HK-2 (cell line): ENCODE data around the gene PIEZO1.

ENCODE experiments used
- DNase-seq: peaks from one replicate; pipeline ENCODE4 v3.0.0-alpha.2; 2018; ENCODE audit not compliant: unreplicated experiment

Gene PIEZO1

DNA sequence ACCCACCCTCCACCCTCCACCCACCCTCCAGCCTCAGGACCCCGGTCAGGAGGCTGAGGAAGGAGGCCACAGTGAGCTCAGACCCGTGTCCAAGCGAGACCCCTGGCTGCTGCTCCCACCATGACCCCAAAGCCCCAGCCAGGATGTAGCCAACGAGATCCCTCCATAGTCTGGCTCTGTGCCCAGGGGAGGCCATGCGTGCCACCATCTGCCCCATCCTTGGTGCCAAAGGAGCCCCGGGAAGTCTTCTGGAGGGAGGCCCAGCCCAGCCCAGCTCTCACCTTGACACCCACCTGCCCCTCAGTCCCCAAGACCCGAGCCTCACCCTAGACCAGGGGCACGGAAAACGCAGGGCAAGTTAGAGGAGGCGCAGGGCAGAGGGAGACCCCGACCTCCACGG, 34.2 kb downstream of the PIEZO1 start:
- DNase-seq, result no peak

DNA sequence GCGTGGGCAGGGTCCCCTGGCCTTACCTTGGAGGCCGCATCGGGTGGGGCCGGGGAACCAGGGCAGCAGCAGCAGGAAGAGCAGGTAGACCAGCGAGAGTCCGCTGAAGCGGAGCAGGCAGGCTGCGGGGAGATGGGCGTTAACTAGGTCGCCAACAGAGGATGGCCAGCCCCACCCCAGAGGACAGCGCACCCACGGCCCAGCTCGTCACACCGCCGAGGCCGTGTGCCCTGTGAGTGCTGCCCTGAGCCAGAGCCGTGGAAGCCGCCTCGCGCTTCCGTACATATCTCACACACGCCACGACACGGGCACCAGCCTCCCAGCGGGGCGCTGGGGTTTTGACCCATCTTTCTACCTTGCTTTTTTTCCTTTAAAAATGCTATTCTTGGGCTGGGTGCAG, 35.7 kb downstream of the PIEZO1 start:
- DNase-seq, result no peak

DNA sequence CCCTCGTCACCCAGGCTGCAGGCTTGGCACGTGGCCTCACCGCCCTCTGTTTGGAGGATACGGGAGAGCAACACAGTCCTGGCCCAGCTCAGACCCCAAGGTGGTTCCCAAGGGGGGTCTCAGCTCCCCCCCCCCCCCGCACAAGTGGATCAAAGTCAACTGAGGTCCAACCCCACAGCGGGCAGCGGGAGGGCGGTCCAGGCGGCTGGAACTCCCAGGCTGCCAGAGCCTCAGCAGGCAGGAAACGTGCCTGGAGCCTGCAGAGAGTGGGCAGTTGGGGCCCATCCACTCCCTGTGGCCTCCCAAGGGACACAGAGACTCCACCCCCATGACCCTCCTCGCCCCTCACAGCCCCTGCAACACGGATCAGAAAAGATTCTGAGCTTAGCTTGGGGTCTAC, 36.7 kb downstream of the PIEZO1 start:
- no peak for DNase-seq

DNA sequence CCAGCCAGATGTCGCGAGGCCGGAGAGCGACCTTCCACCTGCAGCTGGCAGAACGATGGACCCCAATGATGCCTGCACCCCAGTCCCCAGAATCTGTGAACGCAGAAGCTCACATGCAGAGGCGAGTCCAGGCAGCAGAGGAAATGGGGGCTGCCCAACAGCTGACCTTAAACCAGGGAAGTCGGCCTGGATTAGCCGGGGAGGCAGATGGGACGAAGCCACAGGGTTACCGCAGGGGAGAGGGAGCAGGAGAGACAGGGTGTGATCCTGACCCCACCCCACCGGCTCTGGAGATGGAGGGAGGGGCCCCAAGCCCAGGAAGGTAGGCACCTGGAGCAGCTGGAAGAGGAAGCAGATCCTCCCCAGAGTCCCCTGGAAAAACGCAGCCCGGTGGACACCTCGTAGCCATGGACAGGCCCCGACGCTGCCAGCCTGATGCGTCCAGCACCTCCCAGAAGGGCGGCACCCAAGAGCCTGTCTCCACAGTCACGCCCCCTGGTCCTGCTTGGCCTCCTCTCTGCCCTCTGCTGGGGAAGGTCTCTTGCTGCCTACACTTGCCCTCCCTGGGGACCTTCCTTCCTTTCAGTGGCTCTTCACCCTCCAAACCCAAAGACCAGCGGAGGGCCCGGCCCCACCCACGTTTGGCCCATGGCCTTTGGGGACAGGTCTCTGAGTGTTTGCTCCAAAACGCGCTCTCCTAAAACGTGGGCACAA, 37.3 kb downstream of the PIEZO1 start:
- peak; percentile 60 for DNase-seq

DNA sequence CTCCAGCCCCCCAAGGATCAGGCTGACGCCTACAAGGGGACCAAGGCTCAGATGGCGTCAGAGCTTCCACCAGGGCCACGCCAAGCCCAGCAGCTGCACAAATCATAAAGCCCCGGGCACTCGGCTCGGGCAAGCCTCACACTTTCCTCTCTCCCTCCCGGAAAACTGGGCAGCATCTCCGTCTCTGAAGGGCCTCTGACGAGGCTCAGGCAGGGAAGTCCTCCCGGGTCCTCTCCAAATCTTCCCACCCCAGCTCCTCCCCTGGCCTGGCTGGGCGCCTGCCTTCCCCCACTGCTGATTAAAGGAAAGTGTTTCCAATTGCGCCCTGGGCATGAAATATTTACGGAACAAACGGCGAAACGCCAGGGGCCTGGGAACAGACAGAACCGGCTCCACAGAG, 38.5 kb downstream of the PIEZO1 start:
- no peak for DNase-seq

DNA sequence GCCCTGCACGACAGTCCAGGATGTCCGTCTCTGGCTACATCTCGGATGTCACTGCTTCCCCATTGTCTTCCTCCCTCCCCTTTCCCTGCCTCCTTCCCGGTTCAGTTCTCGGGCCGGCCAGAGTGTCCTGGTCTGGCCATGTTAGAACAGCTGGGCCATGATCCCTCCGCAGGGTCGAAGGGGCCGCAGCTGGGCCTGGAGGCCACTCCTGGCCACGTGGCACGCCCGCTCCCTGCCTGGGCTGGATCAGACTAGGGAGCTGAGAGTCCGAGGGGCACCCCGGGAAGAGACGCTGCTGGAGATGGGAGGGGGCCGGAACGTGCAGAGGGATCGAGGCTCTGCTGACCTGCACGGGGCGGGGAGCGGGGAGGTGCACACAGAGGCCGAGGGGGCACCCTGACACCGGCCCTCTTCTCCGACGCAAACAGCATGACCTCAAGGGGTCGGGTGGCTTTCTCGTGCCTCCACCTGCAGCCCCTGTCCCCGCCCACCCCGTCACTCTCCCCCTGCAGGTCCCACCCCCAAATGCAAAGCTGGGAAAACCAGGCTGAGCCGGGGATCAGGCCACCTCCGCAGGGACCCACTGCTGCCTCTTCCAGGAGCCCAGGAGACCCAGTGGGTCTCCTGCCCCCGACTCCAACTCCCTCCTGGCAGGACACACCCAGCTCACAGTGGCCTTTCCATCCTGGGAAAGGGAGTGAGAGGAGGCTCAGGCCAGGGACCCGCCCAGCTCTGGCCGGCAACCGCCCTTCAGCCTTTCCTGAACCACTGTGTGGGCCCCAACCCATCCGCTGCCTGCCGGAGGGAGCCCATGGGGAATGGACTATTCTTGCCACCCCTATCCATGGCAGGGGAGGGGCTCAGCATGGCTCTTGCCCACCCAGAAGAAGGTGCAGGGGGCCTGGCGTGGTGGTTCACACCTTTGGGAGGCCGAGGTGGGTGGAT, 40.2 kb downstream of the PIEZO1 start:
- DNase-seq, result no peak

DNA sequence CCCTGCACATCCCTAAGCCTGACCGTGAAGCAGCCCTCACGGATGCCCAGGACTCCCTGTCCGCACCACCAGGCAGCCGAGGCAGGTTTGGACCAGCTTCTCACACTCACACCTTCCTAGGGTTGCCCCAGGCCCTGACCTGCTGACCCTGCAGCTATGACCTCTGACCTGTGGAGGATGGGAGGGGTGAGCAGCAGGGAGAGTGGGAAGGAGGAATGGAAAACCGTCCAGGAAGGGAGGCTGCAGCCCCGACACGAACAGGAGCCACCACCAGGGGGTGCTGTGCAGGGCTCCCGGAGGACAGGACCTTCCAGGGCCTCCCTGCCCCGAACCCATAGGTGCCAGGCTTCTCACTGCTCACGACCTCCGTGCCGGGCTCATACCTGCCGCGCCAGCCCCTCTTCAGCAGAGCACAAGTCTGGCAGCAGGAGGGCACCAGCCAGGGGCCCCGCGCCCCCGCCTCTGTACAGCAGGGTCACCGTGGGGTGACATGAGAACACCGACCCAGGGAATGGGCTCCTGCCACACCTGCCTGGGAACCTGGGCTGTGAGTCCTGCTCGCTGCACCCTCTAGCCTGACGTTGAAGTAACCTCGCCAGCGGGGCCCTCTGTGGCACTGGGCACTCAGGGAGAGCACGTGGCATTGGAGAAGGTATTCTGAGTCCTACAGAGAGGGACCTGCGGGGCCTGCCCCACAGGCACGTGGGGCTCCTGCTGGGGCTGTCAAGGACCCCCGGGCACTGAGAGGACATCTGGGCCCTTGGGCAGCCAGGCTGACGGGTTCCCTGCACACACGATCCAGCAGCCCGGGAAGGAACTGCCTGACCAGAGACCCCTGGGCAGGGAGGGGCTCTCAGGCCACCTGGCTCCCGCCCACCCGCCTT, 41.1 kb downstream of the PIEZO1 start:
- peak; percentile 74 for DNase-seq

DNA sequence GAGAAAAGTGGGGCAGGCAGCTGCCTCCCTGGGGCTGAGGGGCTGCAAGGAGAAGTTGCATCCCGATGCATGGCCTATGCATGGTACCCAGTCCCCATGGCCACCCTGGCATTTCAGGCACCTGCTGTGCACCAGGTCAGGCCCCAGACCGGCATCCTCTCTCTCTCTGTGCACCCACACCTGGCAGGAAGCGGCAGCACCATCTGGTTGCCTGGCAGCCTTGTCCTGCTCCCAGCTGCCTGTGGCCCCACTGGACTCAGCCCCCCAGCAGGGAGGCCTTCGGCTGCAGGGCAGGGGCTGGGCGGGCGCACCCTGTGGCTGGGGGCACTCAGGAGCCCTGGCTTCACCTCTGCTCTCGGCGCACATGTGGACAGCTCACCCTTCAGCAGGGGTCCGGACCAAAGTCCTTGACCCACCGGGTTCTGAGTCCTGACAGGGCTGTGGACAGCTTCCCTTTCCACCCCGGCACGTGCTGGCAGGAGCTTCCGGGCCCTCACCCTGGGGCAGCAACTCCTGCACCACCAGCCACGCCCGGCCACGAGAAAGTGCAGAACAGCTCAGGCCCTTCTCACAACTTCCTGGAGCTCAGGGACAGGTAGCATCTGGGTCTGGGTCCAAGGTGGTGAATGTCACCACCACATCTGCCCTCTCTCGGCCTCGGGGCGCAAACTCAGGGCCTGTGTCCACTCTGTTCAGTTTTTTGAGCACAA, 42.0 kb downstream of the PIEZO1 start:
- no peak for DNase-seq

DNA sequence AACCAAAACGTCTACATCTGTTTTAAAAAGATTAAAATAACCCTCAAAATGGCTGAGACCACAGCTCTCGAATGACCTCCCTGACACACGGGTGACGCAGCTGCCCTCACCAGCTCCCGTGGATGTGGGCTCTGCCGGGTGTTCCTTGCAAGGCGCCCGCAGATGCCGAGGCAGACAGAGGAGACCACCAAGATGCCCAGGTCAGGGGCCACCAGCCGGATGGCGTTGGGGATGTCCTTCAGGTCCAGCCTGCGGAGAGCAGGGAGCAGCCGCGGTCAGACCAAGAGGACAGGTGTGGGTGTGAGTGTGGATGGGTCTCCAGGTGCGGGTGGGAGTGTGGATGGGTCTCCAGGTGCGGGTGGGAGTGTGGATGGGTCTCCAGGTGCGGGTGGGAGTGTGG, 43.7 kb downstream of the PIEZO1 start:
- DNase-seq, result no peak

DNA sequence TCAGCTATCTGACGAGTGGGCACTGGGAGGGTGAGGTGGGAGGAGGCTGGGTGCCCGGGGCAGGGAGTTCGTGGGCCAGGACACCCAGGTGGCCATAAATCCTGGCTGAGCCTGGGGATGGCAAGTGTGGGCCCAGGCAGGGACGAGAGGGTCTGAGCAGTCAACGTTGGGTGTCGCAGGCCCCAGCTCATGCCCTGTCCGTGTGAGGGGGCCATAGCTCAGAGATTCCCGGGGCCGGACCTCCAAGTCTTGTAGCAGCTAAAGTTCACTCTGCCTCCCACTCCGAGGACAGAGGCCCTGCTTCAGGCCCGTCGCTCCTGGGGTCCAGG, 44.3 kb downstream of the PIEZO1 start:
- no peak for DNase-seq

DNA sequence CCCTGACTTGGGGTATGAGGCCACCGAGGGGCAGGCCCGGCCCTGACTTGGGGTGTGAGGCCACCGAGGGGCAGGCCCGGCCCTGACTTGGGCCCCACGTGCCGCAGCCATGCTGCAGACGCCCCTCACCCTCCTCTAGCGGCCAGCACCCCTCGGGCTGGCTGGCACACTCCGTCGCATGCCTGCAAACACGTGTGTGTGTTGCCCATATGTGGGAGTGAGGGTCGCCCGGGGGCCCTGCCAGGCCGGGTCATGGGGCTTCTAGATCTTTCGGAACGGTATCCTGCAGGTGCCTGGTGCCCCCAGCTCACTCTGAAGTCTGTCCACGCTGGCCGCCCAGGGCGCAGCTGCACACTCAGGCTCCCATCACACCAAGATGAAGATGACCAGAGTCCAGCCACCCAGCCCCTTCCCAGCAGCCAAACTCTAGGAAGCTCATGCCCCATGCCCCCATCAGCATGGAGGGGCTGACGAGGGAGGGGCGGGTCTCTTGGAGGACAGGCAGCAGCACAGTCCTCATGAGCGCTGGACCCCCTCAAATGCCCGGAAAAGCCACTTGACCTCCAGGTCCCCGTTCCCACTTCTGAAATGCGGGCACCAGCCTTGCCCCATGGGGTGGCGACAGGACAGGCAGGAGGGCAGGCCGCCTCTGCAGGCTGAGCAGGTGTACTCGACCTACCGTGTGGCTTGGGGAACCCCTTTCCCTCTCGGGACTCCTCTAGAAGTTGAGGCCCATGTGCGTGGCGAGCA, 44.9 kb downstream of the PIEZO1 start:
- no peak for DNase-seq

DNA sequence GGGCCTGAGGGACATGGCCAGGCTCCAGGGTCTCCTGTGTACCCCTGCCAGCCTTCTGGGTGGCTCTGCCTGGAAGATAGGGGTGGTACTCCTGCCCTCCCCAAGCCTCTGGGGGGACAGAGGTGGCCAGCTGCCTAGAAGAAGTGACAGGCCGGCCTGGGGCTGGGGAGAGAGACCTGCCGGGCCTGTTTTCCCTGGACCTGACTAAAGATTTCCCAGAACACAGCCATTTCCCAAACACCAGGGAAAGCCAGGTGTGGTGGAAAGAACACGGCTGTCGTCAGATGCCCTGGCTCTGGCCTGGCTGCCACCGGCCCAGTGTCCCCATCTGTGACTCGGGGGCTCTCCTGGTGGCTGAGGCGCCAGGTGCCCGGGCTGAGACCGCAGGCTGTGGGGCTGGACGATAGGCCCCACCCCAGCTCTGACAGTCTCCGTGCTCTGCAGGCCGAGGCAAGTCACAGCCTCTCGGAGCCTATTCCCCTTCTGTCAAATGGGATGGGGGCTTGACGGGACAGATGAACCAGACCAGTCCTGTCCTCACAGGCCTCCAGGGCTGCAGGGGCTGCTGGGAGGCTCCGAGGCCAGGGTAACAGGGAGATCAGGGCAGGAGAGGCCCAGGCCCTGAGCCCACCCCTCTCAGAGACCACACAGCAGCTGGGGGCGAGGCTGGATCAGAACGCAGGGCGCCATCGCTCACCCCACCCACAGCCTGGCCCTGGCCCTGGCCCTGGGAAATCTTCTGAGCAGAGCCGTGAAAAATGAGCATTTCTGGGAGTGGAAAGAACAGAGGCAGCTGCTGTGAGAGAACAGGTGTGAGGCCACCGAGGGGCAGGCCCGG, 45.7 kb downstream of the PIEZO1 start:
- DNase-seq, result no peak

DNA sequence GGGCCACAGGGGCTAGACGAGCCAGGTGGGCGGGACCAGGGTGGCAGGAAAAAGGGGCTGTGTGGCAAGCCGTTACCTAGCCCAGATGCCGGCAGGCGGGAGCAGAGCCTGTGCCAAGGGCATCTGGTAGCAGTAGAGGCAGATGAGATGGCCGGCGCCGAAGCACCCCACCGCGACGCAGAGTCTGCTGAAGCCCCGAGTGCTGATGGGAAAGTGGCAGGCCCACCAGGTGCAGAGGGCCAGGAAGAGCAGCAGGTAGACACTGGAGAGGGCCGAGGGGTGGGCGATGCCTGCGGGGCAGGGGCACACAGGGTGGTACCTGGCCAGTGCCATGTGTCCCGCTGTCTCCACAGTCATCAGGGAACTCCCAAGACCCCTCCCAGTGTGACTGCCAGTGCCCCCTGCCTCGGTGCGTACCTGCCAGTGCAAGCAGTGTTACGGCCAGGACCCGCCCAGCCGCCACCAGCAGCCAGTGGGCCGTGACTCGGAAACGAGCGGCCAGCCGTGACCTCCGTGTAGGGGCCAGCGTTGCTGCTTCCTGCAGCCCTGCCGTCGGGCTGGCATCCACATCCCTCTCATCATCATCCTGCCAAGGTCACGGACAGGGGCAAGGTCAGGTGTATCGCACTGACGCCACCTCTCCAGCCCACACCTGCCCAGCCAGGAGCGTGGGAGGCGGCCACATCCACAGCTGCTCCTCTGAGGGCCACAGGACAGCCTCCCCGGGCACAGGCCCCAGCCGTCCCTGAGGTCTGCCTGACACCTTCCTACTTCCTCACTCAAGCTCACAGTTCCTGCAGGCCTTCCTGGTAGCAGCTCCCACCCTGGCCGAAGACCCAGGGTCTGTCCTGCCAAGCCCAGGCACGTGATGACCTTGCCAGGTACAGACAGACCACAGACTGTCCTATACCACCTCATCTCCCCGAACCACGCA, 46.6 kb downstream of the PIEZO1 start:
- DNase-seq, result no peak

DNA sequence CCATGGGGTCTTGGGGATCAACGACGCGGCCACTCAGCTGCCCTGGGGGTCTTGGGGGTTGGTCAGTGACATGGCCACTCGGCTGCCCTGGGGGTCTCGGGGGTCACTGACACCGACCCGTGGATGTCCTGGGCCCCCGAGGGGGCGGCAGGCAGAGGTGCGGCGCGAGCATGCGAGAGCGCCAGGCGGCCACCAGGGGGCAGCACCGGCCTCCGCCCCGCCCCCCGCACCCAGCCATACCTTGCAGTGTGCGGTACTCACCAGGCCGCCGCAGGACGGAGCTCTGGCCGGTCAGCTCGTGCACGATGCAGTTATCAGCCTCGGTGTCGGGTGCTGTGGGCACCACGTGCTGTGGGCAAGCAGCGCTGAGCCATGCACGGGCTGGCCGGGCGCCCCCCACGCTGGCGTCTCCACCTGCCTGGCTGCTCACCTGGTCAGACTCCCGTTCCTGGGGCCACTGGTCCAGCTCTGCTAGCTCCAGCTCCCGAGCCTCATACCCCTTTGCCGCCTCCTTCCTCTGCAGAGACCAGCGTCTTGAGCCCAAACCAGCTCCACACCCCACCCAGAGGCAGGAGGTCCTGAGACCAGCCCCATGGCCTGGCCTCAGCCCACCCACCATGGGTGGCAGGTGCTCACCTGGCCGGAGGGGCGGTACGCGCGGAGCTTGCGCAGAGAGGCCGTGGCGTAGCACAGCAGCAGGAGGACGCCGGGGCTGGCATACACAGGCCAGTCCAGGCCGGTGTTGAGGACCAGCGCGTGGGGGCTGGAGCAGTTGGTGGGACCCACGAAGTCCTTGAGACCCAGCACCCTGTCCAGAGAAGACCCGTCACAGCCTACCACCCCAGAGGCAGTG, 47.5 kb downstream of the PIEZO1 start:
- peak; percentile 69 for DNase-seq

DNA sequence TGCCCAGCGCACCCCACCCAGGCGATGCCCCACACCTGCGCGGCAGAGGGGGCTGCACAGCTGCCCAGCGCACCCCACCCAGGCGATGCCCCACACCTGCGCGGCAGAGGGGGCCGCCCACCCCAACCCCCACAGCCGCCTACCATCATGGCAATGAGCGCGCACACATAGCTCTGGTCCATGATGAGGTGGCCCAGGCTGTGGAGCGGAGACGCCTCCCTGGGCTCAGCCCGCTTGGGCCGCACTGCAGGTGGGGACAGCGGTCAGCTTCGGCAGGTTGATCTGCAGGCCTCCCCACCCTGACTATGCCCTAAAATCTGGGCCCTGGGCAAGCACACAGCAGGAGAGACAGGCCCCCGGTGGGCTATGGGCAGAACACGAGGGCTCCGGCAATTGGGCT, 48.5 kb downstream of the PIEZO1 start:
- no peak for DNase-seq

DNA sequence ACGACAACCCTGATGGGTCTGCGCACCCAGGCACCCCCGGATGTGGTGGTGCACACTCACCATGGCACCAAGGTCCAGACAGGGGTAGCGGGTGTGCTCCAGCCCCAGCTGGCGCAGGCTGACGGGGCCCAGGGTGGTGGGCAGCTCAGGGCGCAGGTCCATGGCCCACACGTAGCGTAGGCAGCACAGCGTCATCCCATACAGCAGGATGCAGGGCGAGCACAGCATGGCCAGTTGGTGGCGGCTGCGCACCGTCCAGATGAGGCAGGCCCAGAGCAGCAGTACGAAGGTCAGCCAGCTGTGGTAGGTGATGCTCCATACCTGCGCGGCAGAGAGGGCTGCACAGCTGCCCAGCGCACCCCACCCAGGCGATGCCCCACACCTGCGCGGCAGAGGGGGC, 48.9 kb downstream of the PIEZO1 start:
- DNase-seq, result no peak

DNA sequence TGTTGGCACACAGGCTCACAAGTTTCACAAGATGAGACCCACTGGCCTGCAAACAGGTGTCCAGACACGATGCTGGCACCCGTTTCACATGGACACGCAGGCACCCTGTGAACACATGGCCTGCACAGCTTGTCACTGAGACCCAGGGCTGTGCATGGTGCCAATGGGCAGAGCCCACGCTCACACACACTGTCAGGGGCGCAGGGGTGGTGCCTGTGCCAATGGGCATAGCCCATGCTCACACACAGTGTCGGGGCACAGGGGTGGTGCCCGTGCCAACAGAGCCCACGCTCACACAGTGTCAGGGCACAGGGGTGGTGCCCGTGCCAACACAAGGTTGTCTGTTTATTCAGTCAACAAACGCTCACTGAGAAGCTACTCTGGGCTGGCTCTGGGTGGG, 49.4 kb downstream of the PIEZO1 start:
- no peak for DNase-seq

DNA sequence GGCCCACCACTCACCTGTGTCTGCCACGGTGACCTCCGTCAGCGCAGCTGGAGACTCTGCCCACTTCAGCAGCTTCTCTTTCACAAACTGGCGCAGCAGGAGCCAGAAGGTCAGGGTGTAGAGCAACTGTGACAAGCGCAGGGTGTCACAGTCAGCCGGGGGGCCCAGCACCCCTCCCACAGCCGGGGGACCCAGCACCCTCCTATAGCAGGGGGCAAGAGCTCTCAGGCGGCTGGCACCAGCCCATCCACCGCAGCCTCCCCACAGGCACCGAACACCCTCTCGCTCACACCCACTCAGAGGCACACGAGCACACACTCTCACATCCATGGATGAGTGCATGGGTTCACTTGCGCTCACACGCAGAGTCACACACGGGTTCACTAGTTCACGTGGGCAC, 49.9 kb downstream of the PIEZO1 start:
- DNase-seq, result no peak
